ENCODE measurements around the gene ATP13A3. TPM values are rescaled to one million over a fixed set of nuclear protein-coding genes. Genes with fewer than 3 reads are reported as not detected.

The ATP13A3 gene
- total and polyA plus RNA-seq, 7 donors: 10.9 to 82.7 (median 50.4) TPM

DNA sequence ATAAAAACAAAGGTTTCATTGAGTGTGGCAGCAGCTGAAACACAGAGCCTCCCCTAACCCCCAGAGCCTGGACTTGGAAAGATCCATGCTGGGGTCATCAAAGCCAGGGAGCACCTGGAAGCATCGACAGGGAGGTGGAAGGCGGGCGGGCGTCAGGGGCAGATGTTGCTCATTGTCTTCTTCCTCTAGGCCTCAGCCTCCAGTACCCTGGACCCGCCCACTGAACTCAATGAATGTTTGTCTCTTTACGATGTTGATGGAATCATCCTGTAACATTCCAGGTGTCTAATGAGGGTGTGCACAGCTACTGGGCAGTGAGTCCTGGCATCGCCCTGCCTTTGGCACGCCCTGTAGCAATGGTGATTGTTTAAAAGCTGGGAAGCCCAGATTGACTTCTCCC is 97.5 kb downstream of the ATP13A3 start:
- no peak for TF ChIP-seq POLR2AphosphoS5 (IDR thresholded peaks at IDR 0.05)
- TF ChIP-seq EP300 (IDR thresholded peaks at IDR 0.05): no peak
- TF ChIP-seq POLR2A (IDR thresholded peaks at IDR 0.05): no peak
- TF ChIP-seq CTCF (IDR thresholded peaks at IDR 0.05): no peak
- Histone ChIP-seq H3K4me3 (no peak overlapping the region), H3K9me3 (peaks cover 0 to 4% (median 0%) of the 10 kb centered on the region in 4 donors), H3K36me3 (no peaks in the 10 kb centered on the region), H3K4me1 (no peaks in the 10 kb centered on the region), H3K27ac (no peak overlapping the region), H3K27me3 (no peaks in the 10 kb centered on the region)
- no peak for DNase-seq
- intact Hi-C loops (cut with DNase I): no loop called here
- 71 to 81% methylated on average over 8 of the region's 8 CpGs for WGBS, 2 donors

DNA sequence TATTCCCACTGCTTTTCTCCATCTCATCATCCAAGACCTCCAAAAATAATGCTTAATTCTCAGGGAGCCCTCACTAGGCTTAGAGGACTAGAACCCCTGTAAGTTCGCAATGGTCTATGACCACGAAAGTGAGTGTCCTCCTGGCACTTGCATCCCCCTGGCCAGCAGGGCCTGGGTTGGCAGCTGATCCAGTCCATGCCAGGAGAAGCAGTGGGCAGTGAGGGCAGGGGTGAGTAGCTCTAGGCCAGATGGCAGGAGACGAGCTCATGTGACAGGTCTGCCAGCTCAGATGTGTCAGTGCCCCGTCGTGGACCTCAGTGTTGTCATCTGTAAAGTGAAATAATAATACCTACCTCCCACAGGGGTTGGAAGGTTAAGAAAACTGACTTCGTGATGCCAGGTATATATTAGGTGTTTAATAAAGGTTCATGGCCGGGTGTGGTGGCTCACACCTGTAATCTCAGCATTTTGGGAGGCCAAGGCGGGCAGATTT is 98.8 kb downstream of the ATP13A3 start:
- intact Hi-C loops (cut with DNase I): no loop called here
- Histone ChIP-seq H3K27ac (no peak overlapping the region), H3K9me3 (peaks cover 0 to 4% (median 0%) of the 10 kb centered on the region in 4 donors), H3K4me3 (no peak overlapping the region), H3K4me1 (no peaks in the 10 kb centered on the region), H3K36me3 (no peaks in the 10 kb centered on the region), H3K27me3 (no peaks in the 10 kb centered on the region)
- no peak for TF ChIP-seq POLR2A (IDR thresholded peaks at IDR 0.05)
- no peak for TF ChIP-seq CTCF (IDR thresholded peaks at IDR 0.05)
- TF ChIP-seq POLR2AphosphoS5 (IDR thresholded peaks at IDR 0.05): no peak
- no peak for TF ChIP-seq EP300 (IDR thresholded peaks at IDR 0.05)
- DNase-seq: no peak
- WGBS, 2 donors: 93 to 95% methylated on average over 8 of the region's 8 CpGs

GRCh38 chr3:194387276-194387675 is 99.5 kb downstream of the ATP13A3 start:
- intact Hi-C loops (cut with DNase I): no loop called here
- Histone ChIP-seq H3K4me3 (no peak overlapping the region), H3K27ac (no peak overlapping the region), H3K27me3 (no peaks in the 10 kb centered on the region), H3K9me3 (peaks cover 0 to 4% (median 0%) of the 10 kb centered on the region in 4 donors), H3K4me1 (no peaks in the 10 kb centered on the region), H3K36me3 (no peaks in the 10 kb centered on the region)
- TF ChIP-seq EP300 (IDR thresholded peaks at IDR 0.05): no peak
- no peak for TF ChIP-seq POLR2A (IDR thresholded peaks at IDR 0.05)
- TF ChIP-seq CTCF (IDR thresholded peaks at IDR 0.05): no peak
- no peak for TF ChIP-seq POLR2AphosphoS5 (IDR thresholded peaks at IDR 0.05)
- WGBS, 2 donors: 95 to 96% methylated on average over 6 of the region's 6 CpGs
- DNase-seq: no peak

- H3K27ac ChIP-seq: no peak overlapping the region
- peaks cover 0 to under 1% (median 0%) of the 10 kb centered on the region in 4 donors for H3K4me1 ChIP-seq
- no peak for TF ChIP-seq CTCF (IDR thresholded peaks at IDR 0.05)
- TF ChIP-seq POLR2AphosphoS5 (IDR thresholded peaks at IDR 0.05): no peak
- no peak for TF ChIP-seq POLR2A (IDR thresholded peaks at IDR 0.05)
- TF ChIP-seq EP300 (IDR thresholded peaks at IDR 0.05): no peak
- H3K36me3 ChIP-seq: no peaks in the 10 kb centered on the region
- intact Hi-C loops (cut with DNase I): no loop called here
- DNase-seq: no peak
- H3K27me3 ChIP-seq: no peaks in the 10 kb centered on the region
- peaks cover 0 to 4% (median 0%) of the 10 kb centered on the region in 4 donors for H3K9me3 ChIP-seq
- 23 to 65% methylated on average over 7 of the region's 7 CpGs for whole genome bisulfite sequencing, 2 donors
- H3K4me3 ChIP-seq: no peak overlapping the region
These were observed 100.2 kb downstream of the ATP13A3 start for GRCh38 chr3:194386648-194387047.

- Histone ChIP-seq H3K27ac (no peak overlapping the region), H3K36me3 (no peaks in the 10 kb centered on the region), H3K4me3 (no peak overlapping the region), H3K4me1 (peaks cover 0 to 6% (median 3%) of the 10 kb centered on the region in 4 donors), H3K27me3 (no peaks in the 10 kb centered on the region), H3K9me3 (peaks cover 0 to 4% (median 0%) of the 10 kb centered on the region in 4 donors)
- intact Hi-C loops (cut with DNase I): no loop called here
- WGBS, 2 donors: 89 to 90% methylated on average over 15 of the region's 15 CpGs
- DNase-seq: no peak
- TF ChIP-seq CTCF (IDR thresholded peaks at IDR 0.05) (no peak), POLR2AphosphoS5 (IDR thresholded peaks at IDR 0.05) (no peak), POLR2A (IDR thresholded peaks at IDR 0.05) (no peak), EP300 (IDR thresholded peaks at IDR 0.05) (no peak)
These were observed 100.7 kb downstream of the ATP13A3 start for GRCh38 chr3:194386066-194386465.
